ENCODE measurements around the gene EDN3.

Gene EDN3, protein sequence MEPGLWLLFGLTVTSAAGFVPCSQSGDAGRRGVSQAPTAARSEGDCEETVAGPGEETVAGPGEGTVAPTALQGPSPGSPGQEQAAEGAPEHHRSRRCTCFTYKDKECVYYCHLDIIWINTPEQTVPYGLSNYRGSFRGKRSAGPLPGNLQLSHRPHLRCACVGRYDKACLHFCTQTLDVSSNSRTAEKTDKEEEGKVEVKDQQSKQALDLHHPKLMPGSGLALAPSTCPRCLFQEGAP

DNA sequence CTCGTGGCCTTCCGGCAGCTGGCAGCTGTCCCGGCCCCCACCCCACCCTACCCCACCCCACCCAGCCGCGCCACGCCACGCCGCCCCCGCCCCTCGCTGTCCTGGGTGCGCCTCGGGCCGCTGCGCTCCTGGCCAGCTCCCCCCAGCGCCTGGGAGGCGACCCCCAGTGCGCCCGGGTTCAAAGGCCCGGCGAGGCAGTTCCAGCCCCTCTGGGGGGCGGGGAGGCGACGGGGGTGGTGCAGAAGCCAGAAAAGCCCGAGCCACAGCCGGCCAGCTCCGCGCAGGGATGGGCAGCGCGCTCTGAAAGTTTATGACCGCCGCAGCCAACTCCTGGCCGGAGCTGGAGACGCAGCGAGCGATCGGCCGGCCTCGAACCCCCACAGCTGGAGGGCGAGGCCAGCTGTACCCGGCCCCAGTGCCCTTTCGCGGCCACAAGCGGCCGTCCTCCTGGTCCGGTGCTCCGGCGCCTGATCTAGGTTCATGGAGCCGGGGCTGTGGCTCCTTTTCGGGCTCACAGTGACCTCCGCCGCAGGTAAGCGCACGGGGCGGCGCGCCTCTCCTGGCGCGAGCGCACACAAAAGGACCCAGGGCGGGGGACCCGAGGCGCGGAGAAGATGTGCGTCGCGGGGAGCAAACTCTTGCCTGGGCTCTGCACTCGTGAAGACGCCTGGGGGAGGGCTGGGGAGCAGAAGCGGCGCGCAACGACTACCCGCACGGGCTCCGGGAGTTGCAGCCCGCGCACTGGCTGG lies at the start of gene EDN3:
TSS of gene EDN3 (plus strand) at position 279 of the 749 bp plus-strand sequence. CDS start at position 481, 202 bp downstream.
- DNase-seq (ENCODE audit: insufficient read length, low spot score), result no peak
- no peak for FAIRE-seq

- peak; percentile 58 for FAIRE-seq
- DNase-seq (ENCODE audit: insufficient read length, low spot score), result no peak
Measured at GRCh38 chr20:59253325-59253724, 47.1 kb upstream of the EDN3 start.

DNA sequence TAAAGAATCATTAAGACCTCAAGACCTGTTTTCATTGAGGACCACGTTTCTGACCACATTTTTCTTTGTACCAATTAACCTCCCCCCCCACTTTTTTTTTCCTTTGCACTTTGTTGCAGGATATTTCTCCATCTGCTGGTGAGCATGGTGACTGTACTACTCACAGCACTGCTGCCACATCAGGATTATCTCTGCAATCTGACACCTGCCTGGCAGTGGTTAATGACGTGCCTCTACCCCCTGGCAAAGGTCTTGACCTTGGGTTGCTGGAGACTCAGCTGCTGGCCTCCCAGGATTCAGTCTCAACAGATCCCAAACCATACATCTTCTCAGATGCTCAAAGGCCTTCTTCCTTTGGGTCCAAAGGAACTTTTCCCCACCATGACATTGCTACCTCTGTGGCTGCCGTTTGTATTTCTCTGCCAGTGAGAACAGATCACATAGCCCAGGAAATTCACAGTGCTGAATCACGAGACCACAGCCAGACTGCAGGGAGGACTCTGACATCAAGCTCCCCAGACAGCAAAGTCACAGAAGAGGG lies 46.6 kb upstream of the EDN3 start:
- DNase-seq (ENCODE audit: insufficient read length, low spot score) (no peak), FAIRE-seq (no peak)

- no peak for FAIRE-seq
- no peak for DNase-seq (ENCODE audit: insufficient read length, low spot score)
Measured at GRCh38 chr20:59255256-59255655, 45.2 kb upstream of the EDN3 start.

DNA sequence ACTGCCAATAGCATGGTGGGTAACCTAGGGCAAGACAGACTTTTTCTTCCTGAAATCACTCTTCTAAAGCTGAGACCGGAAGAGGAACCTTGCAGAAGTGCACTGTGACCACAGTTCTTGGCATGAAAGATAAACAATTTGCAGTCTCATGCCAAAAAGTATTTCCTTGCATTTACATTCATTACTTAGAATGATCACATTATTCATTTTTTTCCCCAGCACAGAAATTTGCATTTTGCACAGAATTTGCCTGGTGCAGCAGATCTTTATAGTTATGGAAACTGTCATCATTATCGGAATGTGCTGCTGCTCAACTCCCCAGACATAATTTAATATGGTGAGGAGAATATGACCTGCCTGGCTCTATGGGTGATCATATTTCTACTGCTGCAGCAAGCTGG lies 42.2 kb upstream of the EDN3 start:
- DNase-seq (ENCODE audit: insufficient read length, low spot score) (no peak), FAIRE-seq (no peak)

DNA sequence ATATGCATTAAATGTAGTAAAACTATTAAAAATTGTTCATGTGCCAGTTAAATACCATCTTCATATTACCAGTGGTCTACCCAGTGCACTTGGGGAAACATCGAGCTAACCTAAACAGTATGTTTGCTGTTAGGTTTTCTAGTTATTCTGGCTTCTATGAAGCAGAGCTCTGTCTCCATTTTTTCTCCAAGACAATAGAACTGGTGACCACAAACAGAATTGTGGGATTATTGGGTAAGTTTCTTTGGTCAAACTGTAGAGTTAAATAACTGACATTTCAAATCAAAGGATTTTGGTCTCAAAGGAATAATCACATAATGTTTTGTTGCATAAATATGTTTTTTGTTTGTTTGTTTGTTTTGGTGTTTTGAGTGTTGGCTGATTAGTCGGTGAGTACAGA lies 40.5 kb upstream of the EDN3 start:
- no peak for FAIRE-seq
- DNase-seq (ENCODE audit: insufficient read length, low spot score), result no peak

GRCh38 chr20:59265298-59265697 lies 35.1 kb upstream of the EDN3 start:
- FAIRE-seq, result no peak
- DNase-seq (ENCODE audit: insufficient read length, low spot score), result no peak

DNA sequence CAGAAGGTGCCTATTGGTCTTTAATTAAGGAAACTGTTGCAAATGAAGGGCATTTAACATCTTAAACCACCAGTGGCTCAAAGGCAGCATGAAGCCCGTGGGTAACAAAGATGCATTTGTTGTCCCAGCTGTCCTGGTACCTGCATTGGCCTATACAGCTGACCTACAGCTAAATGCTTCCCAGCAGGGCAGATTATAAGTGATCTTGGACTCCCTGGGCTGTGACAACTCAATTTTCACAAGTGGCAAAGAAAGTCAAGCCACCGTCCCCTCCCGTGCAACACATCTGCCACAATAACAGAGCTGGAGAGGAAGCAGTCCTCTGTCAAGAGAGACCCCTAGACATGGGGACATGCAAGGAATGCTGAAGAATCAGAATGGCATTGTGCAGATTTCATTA lies 31.5 kb upstream of the EDN3 start:
- FAIRE-seq, result no peak

GRCh38 chr20:59269411-59270025 lies 30.9 kb upstream of the EDN3 start:
- FAIRE-seq (no peak), DNase-seq (ENCODE audit: insufficient read length, low spot score) (no peak)

More for the DNA sequence above, 31.5 kb upstream of the EDN3 start:
- DNase-seq (ENCODE audit: insufficient read length, low spot score), result no peak

GRCh38 chr20:59270380-59270779 lies 30.0 kb upstream of the EDN3 start:
- FAIRE-seq (no peak), DNase-seq (ENCODE audit: insufficient read length, low spot score) (no peak)

DNA sequence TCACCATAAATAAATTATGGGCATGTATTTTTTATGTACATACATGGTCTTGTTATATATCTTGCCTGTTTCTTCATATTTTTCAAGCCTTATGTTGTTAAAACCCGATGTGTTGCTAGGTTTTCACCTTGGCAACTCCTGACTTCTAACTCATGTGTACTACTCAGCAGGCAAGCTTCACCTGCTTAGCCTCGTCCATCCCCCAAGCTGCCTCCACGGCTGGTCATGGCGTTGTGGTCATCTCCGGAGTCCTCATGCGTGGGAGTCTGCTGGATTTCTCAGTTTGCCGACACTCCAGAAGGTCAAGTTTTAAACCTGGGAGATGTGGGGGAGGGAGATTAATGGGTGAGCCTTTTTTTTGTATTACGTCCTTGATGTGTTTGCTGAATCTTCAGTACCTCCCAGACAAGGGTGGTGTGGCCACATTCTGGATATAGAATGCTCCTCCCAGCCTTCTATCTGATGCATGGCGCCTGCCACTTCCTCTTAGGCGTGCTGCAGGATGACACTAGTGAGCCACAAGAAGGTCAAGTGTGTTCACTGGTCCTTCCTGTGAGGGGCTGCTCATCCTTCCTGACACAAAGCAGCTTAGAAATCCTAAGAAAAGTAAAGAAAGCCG lies 26.6 kb upstream of the EDN3 start:
- FAIRE-seq, result no peak
- no peak for DNase-seq (ENCODE audit: insufficient read length, low spot score)

DNA sequence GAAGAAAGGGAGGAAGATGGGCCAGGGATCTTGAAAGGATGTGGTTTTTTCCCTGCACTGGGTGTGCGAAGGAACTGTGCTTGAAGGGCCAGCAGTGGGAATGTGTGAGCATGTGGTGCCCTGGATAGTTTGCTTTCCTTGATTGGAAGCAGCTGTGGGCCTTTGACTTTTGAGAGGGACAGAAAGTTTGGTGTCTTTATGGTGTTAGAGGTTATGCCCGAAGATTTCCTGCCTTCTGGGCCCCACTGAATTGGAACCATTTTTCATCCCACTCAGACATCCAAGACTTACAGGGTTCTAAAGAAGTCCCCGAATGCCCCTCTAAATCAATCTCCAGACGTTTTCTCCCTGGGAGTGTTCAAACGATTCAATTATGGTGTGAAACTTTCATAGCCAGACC lies 23.5 kb upstream of the EDN3 start:
- DNase-seq (ENCODE audit: insufficient read length, low spot score) (no peak), FAIRE-seq (no peak)

DNA sequence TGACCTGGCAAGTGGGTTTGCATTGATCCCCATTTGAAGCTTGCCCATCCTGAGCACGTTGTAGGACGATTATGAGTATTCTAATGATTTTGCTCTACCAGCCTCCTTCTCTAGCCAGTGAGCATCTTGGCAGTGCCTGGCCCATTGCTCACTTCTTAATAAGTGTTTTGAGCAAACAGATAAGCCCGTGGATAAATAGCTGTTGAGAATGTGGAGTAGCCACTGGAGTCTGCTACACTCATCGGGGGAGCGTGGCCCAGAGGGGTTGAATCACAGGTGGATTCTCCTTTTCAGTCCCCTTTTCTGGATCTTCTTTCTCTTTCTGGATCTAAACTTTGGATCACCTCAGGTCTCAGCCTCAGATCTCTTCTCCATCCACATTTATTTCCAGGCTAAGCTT lies 15.9 kb upstream of the EDN3 start:
- FAIRE-seq (no peak), DNase-seq (ENCODE audit: insufficient read length, low spot score) (no peak)

DNA sequence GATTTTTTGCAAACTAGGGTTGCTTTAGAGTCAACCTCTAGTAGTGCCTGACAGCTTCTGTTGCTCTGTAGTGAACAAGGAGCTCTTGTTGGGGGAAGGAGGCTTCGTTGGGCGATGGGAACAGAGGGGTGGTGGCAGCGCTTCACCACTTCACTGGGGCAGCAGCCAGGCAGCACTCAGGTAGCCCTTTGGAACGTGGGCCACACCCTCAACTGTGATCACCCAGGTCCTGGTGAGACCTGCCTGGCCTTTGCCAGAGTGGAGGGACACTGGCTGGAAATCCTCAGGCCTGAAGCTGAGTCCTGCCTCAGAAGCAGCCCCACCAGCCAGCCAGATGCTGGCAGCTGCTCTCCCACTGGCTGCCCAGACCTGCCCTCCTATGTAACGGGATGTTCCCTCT lies 10.4 kb upstream of the EDN3 start:
- no peak for FAIRE-seq
- no peak for DNase-seq (ENCODE audit: insufficient read length, low spot score)

- FAIRE-seq, result no peak
- DNase-seq (ENCODE audit: insufficient read length, low spot score), result no peak
Measured at GRCh38 chr20:59291740-59292383, 8.5 kb upstream of the EDN3 start.

GRCh38 chr20:59295531-59295930 lies 4.9 kb upstream of the EDN3 start:
- no peak for DNase-seq (ENCODE audit: insufficient read length, low spot score)
- no peak for FAIRE-seq

DNA sequence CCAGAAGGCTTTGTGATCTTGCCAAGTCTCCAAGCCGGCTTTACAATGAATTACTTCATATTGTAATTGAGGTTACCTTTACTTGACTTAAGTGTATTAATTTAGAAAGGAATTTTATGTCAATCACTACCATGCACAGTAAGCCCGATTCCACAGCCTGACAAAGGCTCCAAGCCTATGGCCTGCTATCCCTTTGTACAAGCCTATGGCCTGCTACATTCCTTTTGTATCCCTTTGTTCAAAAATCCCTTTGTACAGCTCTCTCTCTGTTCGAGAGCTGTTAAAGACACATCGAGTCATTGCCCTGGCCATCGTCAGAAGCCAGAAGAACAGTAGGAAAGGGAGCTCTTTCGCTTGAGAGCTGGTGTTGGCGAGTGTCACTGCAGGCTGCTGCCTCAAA lies 2.7 kb upstream of the EDN3 start:
- no peak for DNase-seq (ENCODE audit: insufficient read length, low spot score)

GRCh38 chr20:59299945-59300332 lies 472 bp upstream of the EDN3 start:
- DNase-seq (ENCODE audit: insufficient read length, low spot score), result no peak
- no peak for FAIRE-seq

More for the DNA sequence above, 2.7 kb upstream of the EDN3 start:
- no peak for FAIRE-seq

DNA sequence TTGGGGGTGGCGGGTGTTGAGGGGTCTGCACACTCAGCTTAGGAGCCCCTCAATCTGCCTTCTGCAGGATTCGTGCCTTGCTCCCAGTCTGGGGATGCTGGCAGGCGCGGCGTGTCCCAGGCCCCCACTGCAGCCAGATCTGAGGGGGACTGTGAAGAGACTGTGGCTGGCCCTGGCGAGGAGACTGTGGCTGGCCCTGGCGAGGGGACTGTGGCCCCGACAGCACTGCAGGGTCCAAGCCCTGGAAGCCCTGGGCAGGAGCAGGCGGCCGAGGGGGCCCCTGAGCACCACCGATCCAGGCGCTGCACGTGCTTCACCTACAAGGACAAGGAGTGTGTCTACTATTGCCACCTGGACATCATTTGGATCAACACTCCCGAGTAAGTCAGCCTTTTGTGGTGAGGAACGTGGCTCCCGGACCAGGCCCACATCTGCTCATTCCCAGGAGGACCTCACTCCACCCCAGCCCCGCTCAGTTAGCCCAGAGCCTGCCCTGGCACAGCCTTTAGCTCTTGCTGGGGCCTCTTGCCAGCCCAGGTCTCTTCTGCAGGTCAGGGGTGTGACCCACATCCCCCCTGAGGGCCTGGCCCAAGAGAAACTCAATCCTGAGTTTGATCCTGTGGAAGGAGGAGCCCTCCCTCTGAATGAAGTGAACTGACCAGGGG lies 1.1 kb downstream of the EDN3 start:
- no peak for FAIRE-seq
- no peak for DNase-seq (ENCODE audit: insufficient read length, low spot score)

- FAIRE-seq, result no peak
- DNase-seq (ENCODE audit: insufficient read length, low spot score), result no peak
Measured at GRCh38 chr20:59305908-59306655, 5.7 kb downstream of the EDN3 start.
